CD4-positive, alpha-beta memory T cell (primary cell): ENCODE results near the gene ZNF423. TPM values are rescaled to one million over a fixed set of nuclear protein-coding genes. Genes with fewer than 3 reads are reported as not detected.

ENCODE experiments used
- CTCF ChIA-PET: fragments of 350-600 bp; sonication (Branson Sonifier 250); formaldehyde crosslinking; loops from one replicate; lab custom pipeline; 2021; ENCODE audit warnings: inconsistent platforms; ENCODE audit not compliant: partially characterized antibody; lab: Charles Lee
- POLR2A ChIA-PET: fragments of 350-600 bp; sonication (Branson Sonifier 250); formaldehyde crosslinking; loops from one replicate; lab custom pipeline; 2021; ENCODE audit not compliant: partially characterized antibody; lab: Charles Lee
- DNase-seq, 5 donors: peaks; one replicate each; pipeline versions ENCODE4 v3.0.0 to v3.0.0-alpha.2; 2020 to 2022; ENCODE audit warnings: mixed read lengths in 1 of 5
- H3K27ac ChIP-seq: one replicate; pipeline ENCODE4 v1.7.0; 2013; ENCODE audit warnings: low read depth, low read length
- H3K27me3 ChIP-seq: 2 replicates; pipeline ENCODE4 v1.7.0; 2013; ENCODE audit warnings: mild to moderate bottlenecking, low read length, moderate library complexity; ENCODE audit not compliant: insufficient read depth
- H3K36me3 ChIP-seq: 2 replicates; pipeline ENCODE4 v1.7.0; 2013; ENCODE audit warnings: mild to moderate bottlenecking, low read length, moderate library complexity; ENCODE audit not compliant: insufficient read depth
- H3K4me1 ChIP-seq: 2 replicates; pipeline ENCODE4 v1.7.0; 2013; ENCODE audit warnings: mild to moderate bottlenecking, low read length, moderate library complexity; ENCODE audit not compliant: insufficient read depth
- H3K4me3 ChIP-seq, 2 donors: one replicate each; pipeline ENCODE4 v1.7.0; 2013; ENCODE audit warnings: low read length in 2 of 2, mild to moderate bottlenecking in 1 of 2
- H3K9me3 ChIP-seq, 2 donors: one replicate each; pipeline ENCODE4 v1.7.0; 2013; ENCODE audit warnings: low read length in 2 of 2, control low read depth in 1 of 2; ENCODE audit not compliant: control insufficient read depth in 1 of 2
- H3K27ac Mint-ChIP-seq, 7 donors: one replicate each; pipeline ENCODE4 v1.8.0; 2020 to 2021; ENCODE audit warnings: mixed read lengths in 7 of 7, mild to moderate bottlenecking in 6 of 7, inconsistent platforms in 3 of 7, moderate library complexity in 3 of 7
- H3K27me3 Mint-ChIP-seq, 2 donors: one replicate each; pipeline ENCODE4 v1.8.0; 2020 to 2021; ENCODE audit warnings: mixed read lengths in 2 of 2
- H3K36me3 Mint-ChIP-seq, 2 donors: one replicate each; pipeline ENCODE4 v1.8.0; 2020 to 2021; ENCODE audit warnings: mixed read lengths in 2 of 2, inconsistent platforms in 1 of 2, mild to moderate bottlenecking in 1 of 2
- H3K4me1 Mint-ChIP-seq, 4 donors: one replicate each; pipeline ENCODE4 v1.8.0; 2020 to 2021; ENCODE audit warnings: mixed read lengths in 4 of 4, mild to moderate bottlenecking in 1 of 4
- H3K4me3 Mint-ChIP-seq, 8 donors: one replicate each; pipeline ENCODE4 v1.8.0; 2020 to 2021; ENCODE audit warnings: mixed read lengths in 8 of 8, mild to moderate bottlenecking in 7 of 8, moderate library complexity in 6 of 8, inconsistent platforms in 3 of 8
- H3K9me3 Mint-ChIP-seq, 8 donors: one replicate each; pipeline ENCODE4 v1.8.0; 2020 to 2021; ENCODE audit warnings: mixed read lengths in 8 of 8, mild to moderate bottlenecking in 5 of 8, inconsistent platforms in 3 of 8, moderate library complexity in 1 of 8
- intact Hi-C: fragments of 100-400 bp; cut with micrococcal nuclease; formaldehyde crosslinking; loops from one replicate; pipeline ENCODE4 v1.15.1; 2023
- polyA plus RNA-seq, 2 donors: library from polyadenylated mRNA; unstranded; fragments of 300-500 nt; fragmentation: Illumina TruSeq; gene quantifications; one replicate each; pipeline ENCODE4 v1.2.3, GENCODE V29; 2021
- total RNA-seq, 2 experiments: library from RNA; stranded (reverse); gene quantifications; one replicate each; pipeline ENCODE4 v1.2.3, GENCODE V29; 2021

ZNF423 gene
- total and polyA plus RNA-seq, 4 experiments from 2014 or later: not detected

- CTCF ChIA-PET: no interaction called here
- no peak overlapping the region for H3K27ac Mint-ChIP-seq
- Histone ChIP-seq H3K27ac (no peak overlapping the region), H3K27me3 (no peaks in the 10 kb centered on the region), H3K4me1 (no peaks in the 10 kb centered on the region), H3K36me3 (no peaks in the 10 kb centered on the region), H3K9me3 (no peaks in the 10 kb centered on the region), H3K4me3 (no peak overlapping the region)
- no peaks in the 10 kb centered on the region for H3K36me3 Mint-ChIP-seq
- H3K9me3 Mint-ChIP-seq: no peaks in the 10 kb centered on the region
- no peak for DNase-seq
- intact Hi-C loops: no loop called here
- POLR2A ChIA-PET: no interaction called here
- H3K4me3 Mint-ChIP-seq: no peak overlapping the region
- no peaks in the 10 kb centered on the region for H3K4me1 Mint-ChIP-seq
- peaks cover 2 to 4% of the 10 kb centered on the region in 2 donors for H3K27me3 Mint-ChIP-seq
These were observed 110.6 kb downstream of the ZNF423 start for GRCh38 chr16:49745311-49745747.

- H3K4me1 ChIP-seq: no peaks in the 10 kb centered on the region
- H3K27me3 ChIP-seq: no peaks in the 10 kb centered on the region
- Mint-ChIP-seq H3K4me3 (no peak overlapping the region), H3K36me3 (no peaks in the 10 kb centered on the region), H3K9me3 (no peaks in the 10 kb centered on the region), H3K4me1 (no peaks in the 10 kb centered on the region), H3K27ac (peak overlapping the region in 1 of 7 donors; percentile 51), H3K27me3 (peaks cover 2% of the 10 kb centered on the region in 2 donors)
- H3K36me3 ChIP-seq: no peaks in the 10 kb centered on the region
- DNase-seq: no peak
- H3K9me3 ChIP-seq: no peaks in the 10 kb centered on the region
- no peak overlapping the region for H3K27ac ChIP-seq
- intact Hi-C loops: no loop called here
- H3K4me3 ChIP-seq: no peak overlapping the region
- CTCF ChIA-PET: no interaction called here
- POLR2A ChIA-PET: no interaction called here
These were observed 111.4 kb downstream of the ZNF423 start for GRCh38 chr16:49744244-49745220.

GRCh38 chr16:49743658-49744057, 112.3 kb downstream of the ZNF423 start:
- Mint-ChIP-seq H3K4me1 (no peaks in the 10 kb centered on the region), H3K27ac (no peak overlapping the region), H3K27me3 (no peaks in the 10 kb centered on the region), H3K4me3 (no peak overlapping the region), H3K36me3 (no peaks in the 10 kb centered on the region), H3K9me3 (no peaks in the 10 kb centered on the region)
- intact Hi-C loops: no loop called here
- ChIA-PET POLR2A (no interaction called here), CTCF (no interaction called here)
- no peak overlapping the region for H3K27ac ChIP-seq
- no peak overlapping the region for H3K4me3 ChIP-seq
- H3K36me3 ChIP-seq: no peaks in the 10 kb centered on the region
- DNase-seq: no peak
- no peaks in the 10 kb centered on the region for H3K27me3 ChIP-seq
- H3K4me1 ChIP-seq: no peaks in the 10 kb centered on the region
- no peaks in the 10 kb centered on the region for H3K9me3 ChIP-seq

- ChIA-PET POLR2A (no interaction called here), CTCF (no interaction called here)
- Mint-ChIP-seq H3K9me3 (no peaks in the 10 kb centered on the region), H3K4me1 (no peaks in the 10 kb centered on the region), H3K36me3 (no peaks in the 10 kb centered on the region), H3K4me3 (no peak overlapping the region), H3K27me3 (peaks cover 0 to 1% of the 10 kb centered on the region in 2 donors), H3K27ac (no peak overlapping the region)
- Histone ChIP-seq H3K27me3 (no peaks in the 10 kb centered on the region), H3K36me3 (no peaks in the 10 kb centered on the region), H3K4me3 (no peak overlapping the region), H3K4me1 (no peaks in the 10 kb centered on the region), H3K27ac (no peak overlapping the region), H3K9me3 (no peaks in the 10 kb centered on the region)
- no peak for DNase-seq
- intact Hi-C loops: no loop called here
These were observed 112.8 kb downstream of the ZNF423 start for GRCh38 chr16:49743203-49743464.

GRCh38 chr16:49742428-49743202, 113.3 kb downstream of the ZNF423 start:
- Mint-ChIP-seq H3K36me3 (no peaks in the 10 kb centered on the region), H3K9me3 (no peaks in the 10 kb centered on the region), H3K27me3 (peaks cover 0 to 1% of the 10 kb centered on the region in 2 donors), H3K4me3 (no peak overlapping the region), H3K4me1 (no peaks in the 10 kb centered on the region), H3K27ac (no peak overlapping the region)
- ChIA-PET CTCF (no interaction called here), POLR2A (no interaction called here)
- DNase-seq: no peak
- Histone ChIP-seq H3K36me3 (no peaks in the 10 kb centered on the region), H3K27me3 (no peaks in the 10 kb centered on the region), H3K9me3 (no peaks in the 10 kb centered on the region), H3K4me1 (no peaks in the 10 kb centered on the region), H3K27ac (no peak overlapping the region), H3K4me3 (no peak overlapping the region)
- intact Hi-C loops: no loop called here

- H3K9me3 Mint-ChIP-seq: no peaks in the 10 kb centered on the region
- Histone ChIP-seq H3K27me3 (no peaks in the 10 kb centered on the region), H3K27ac (no peak overlapping the region), H3K4me1 (no peaks in the 10 kb centered on the region), H3K36me3 (no peaks in the 10 kb centered on the region), H3K9me3 (no peaks in the 10 kb centered on the region), H3K4me3 (no peak overlapping the region)
- no peak overlapping the region for H3K4me3 Mint-ChIP-seq
- no peaks in the 10 kb centered on the region for H3K4me1 Mint-ChIP-seq
- peaks cover 0 to 1% of the 10 kb centered on the region in 2 donors for H3K27me3 Mint-ChIP-seq
- DNase-seq: no peak
- H3K36me3 Mint-ChIP-seq: no peaks in the 10 kb centered on the region
- intact Hi-C loops: no loop called here
- ChIA-PET CTCF (no interaction called here), POLR2A (no interaction called here)
- no peak overlapping the region for H3K27ac Mint-ChIP-seq
These were observed 115.7 kb downstream of the ZNF423 start for GRCh38 chr16:49740256-49740655.

GRCh38 chr16:49739381-49739780, 116.5 kb downstream of the ZNF423 start:
- DNase-seq: no peak
- no peaks in the 10 kb centered on the region for H3K4me1 Mint-ChIP-seq
- no peak overlapping the region for H3K4me3 Mint-ChIP-seq
- CTCF ChIA-PET: no interaction called here
- H3K27ac Mint-ChIP-seq: no peak overlapping the region
- no peaks in the 10 kb centered on the region for H3K4me1 ChIP-seq
- H3K9me3 Mint-ChIP-seq: no peaks in the 10 kb centered on the region
- no peaks in the 10 kb centered on the region for H3K27me3 ChIP-seq
- H3K27me3 Mint-ChIP-seq: peaks cover 0 to 1% of the 10 kb centered on the region in 2 donors
- no peaks in the 10 kb centered on the region for H3K36me3 ChIP-seq
- POLR2A ChIA-PET: no interaction called here
- no peak overlapping the region for H3K27ac ChIP-seq
- H3K36me3 Mint-ChIP-seq: no peaks in the 10 kb centered on the region
- no peak overlapping the region for H3K4me3 ChIP-seq
- intact Hi-C loops: no loop called here
- H3K9me3 ChIP-seq: no peaks in the 10 kb centered on the region
